GM18907 (cell line): ENCODE results near the gene STAM2.
A peak's percentile ranks its signal among the peaks of the same experiment; 100 is the strongest.
"Not testable (repeated sequence)": the region's sequence is repeated elsewhere in the genome, so short reads cannot be mapped to it uniquely, and the experiment has no call there.

Experiments used
- ATAC-seq: cut with Tn5 transposase; IDR thresholded peaks from one replicate; pipeline ENCODE4 v1.9.1; 2021; ENCODE audit warnings: mild to moderate bottlenecking, moderate library complexity; ENCODE audit not compliant: unreplicated experiment

The STAM2 gene

DNA sequence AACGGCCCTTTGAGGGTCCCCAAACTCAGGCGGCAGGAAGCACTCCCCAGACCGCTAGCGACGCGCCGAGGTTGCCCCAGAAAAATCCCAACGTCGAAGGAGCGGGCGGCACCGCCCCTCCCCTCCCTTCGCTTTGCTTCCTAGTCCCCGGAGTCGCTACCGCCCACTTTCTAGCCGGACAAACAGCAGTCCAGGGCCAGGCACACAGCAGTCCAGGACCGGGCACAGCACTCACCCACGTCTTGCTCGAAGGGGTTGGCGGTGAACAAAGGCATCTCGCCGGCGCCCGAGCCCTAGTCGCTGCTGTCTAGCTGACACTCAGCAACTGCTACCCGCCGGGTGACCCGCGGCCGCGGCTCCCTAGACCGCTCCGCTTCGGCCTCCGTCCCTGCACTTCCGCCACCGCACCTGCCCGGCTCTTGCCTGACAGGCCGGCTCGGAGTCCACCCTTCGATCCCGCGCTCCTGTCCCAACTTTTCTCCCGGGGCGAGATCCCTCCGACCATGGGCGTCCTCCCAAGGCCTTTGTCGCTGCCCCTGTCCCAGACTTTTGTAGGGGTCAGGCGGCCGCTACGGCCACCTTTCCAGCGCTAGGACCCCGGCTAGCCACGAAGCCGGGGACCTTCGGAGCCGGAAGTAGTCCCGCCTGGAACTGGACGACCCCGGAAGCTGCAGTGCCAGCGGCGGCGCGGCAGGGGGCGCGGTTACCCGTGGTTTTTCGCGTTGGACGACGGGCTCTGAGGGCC lies at the start of gene STAM2:
TSS of gene STAM2 (minus strand) at position 396 of the 745 bp plus-strand sequence. CDS start at position 275, 121 bp downstream.
- peak; percentile 87 for ATAC-seq

- no peak for ATAC-seq
Measured at GRCh38 chr2:152223977-152224376, 48.4 kb upstream of the STAM2 start.

DNA sequence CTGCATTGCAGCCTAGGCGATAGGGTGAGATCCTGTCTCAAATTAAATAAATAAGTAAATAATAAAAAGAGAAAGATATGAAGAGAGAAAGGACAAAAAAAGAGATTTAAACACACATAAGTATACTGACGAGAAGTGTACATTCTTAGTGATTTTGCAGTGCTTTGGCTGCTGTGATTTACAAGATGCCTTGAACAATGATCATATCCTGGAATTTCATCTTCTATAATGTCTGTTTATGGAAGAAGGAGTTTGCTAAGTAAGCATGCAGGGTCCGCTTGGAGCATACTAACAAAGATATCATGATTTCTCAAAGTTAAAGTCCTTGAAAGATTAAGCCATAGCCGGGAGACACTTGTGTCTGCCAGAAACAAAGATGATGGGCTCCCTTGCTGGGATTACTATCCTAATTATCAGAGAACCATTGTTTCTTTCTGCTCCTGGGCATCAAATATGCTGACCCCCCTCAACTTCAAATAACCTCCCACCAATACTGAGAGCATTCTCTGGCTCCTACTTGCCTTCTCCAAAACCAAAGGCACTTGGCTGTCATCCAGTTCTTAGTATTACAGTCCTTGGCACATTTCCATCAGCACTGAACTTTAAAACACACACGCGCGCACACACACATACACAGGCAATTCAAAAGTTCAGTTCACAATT lies 47.5 kb upstream of the STAM2 start:
- no peak for ATAC-seq

DNA sequence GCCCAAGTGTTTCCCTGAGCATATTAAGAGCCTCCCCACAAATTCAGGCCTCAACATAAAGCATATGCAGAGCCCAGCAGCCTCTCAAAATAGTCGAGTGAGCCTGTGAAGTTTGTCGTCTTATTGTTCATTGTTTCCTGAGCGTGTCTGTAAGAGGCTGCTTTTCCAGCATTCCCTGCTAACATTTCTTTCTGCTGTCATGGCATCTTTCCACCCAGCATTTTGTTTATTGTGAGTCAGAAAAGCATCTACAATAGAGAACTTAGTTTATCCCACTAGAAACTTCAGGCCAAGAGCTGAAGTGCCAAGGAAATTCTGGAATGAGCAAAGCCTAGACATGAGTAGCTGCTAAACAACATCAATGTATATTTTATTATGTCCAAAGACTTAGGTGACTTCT lies 46.3 kb upstream of the STAM2 start:
- no peak for ATAC-seq

DNA sequence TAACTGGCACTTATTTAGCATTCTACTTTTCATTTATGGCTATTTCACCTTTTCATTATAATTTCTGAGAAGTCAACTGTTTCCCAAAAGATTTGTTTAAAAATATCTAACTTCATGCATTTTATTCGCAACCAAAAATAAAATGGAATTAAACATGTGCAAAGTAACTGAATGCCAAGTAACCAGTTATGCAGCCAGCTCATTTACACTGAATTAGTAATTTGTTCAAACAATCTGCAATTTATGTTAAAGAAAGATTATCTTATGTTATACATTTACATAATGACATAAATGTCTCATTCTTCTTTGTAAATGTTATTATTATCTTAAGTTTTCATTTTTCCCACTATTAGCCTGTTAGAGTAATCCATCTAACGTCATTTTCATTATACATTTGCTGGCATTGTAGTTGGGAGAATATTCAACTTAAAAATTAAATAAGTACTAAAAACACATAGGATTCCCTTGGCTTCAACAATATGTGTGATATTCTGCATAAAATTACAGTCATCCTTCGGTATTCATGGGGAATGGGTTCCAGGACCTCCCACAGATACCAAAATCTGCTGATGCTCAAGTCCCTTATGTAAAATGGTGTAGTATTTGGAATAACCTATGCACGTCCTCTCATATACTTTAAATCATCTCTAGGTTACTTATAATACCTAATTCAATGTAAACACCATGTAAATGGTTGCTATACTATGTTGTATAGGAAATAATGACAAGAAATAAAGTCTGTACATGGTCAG lies 43.7 kb upstream of the STAM2 start:
- no peak for ATAC-seq

DNA sequence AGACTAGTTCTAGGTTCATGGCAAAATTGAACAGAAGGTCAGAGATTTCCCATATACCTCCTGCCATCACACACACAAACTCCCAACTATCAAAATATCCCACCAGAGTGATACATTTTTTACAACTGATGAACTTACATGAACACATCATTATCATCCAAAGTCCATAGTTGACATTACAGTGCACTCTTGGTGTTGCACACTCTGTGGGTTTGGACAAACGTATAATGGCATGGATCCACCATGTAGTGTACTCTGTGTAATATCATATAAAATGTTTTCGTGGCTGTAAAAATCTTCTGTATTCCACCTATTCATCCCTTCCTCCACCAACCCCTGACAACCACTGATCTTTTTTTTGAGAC lies 25.9 kb upstream of the STAM2 start:
- no peak for ATAC-seq

GRCh38 chr2:152200565-152201465 lies 25.3 kb upstream of the STAM2 start:
- no peak for ATAC-seq

GRCh38 chr2:152200101-152200500 lies 24.5 kb upstream of the STAM2 start:
- no peak for ATAC-seq

DNA sequence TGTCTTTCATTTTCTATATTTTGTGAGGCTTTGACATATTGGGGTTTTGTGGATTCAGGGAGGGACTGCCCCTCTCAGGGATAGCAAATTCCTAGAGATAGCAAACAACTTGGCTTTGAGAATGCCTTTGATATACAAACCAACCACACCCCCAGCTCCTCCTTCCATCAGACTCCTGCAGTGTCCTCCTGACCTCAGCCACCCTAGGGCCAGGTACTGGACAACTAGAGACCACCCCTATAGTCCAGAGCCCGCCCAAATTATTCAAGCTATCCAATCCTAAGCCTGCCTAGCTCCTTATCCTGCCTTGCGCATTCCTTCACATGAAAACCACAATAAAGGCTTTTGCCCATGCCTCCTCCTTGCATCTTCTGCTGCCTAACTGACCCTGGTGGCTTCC lies 22.9 kb upstream of the STAM2 start:
- no peak for ATAC-seq

DNA sequence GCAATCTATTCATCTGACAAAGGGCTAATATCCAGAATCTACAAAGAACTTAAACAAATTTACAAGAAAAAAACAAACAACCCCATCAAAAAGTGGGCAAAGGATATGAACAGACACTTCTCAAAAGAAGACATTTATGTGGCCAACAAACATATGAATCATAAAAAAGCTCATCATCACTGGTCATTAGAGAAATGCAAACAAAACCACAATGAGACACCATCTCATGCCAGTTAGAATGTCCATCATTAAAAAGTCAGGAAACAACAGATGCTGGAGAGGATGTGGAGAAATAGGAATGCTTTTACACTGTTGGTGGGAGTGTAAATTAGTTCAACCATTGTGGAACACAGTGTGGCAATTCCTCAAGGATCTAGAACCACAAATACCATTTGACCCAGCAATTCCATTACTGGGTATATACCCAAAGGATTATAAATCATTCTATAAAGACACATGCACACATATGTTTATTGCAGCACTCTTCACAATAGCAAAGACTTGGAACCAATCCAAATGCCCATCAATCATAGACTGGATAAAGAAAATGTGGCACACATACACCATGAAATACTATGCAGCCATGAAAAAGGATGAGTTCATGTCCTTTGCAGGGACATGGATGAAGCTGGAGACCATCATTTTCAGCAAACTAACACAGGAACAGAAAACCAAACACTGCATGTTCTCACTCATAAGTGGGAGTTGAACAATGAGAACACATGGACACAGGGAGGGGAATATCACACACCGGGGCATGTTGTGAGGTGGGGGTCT lies 22.1 kb upstream of the STAM2 start:
- not testable (repeated sequence) for ATAC-seq

DNA sequence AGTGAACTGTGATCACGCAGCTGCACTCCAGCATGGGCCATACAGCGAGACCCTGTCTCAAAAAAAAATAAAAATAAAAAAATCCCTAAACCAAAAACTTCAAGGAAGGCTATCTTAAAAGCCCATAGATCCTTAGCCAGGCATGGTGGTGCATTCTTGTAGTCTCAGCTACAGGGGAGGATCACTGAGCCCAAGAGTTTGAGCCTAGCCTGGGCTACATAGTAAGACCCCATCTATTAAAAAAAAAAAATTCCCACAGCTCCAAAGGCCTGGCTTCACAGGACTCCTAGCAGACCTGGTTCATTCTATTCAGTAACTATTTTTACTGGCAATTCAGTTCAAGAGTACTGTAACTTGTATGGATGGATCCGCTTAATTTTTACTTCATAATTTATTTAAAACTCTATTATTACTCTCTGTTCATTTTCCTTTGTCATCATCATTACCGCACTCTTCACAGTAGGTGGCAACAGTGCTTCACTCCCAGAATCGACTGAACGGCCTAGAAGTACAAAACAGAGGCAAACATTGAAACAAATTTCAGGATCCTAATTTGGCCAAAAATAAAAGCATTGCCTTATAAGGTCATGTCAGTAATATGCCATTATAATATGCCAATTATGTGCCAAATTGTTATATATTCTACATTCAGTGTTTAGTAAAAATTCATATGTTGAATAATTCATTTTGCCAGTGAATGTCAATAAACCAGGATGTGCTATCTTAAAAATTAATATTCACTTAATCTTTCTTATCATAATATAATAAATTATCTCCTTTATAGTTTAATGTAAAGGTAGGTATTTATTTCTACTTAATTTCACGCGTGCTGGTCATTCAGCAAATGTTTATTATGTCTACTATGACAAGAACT lies 14.3 kb upstream of the STAM2 start:
- ATAC-seq: peak; percentile 70

DNA sequence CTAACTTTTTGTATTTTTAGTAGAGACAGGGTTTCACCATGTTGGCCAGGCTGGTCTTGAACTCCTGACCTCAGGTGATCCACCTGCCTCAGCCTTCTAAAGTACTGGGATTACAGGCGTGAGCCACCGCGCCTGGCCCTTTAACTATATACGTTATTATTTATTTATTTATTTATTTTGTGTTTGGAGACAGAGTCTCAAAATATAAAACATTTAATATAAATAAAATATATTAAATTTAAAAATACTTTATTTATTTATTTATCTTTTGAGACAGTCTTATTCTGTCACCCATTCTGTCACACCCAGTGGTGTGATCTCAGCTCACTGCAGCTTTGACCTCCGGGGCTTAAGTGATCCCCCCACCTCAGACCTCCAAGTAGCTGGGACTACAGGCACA lies 11.2 kb upstream of the STAM2 start:
- ATAC-seq: not testable (repeated sequence)

DNA sequence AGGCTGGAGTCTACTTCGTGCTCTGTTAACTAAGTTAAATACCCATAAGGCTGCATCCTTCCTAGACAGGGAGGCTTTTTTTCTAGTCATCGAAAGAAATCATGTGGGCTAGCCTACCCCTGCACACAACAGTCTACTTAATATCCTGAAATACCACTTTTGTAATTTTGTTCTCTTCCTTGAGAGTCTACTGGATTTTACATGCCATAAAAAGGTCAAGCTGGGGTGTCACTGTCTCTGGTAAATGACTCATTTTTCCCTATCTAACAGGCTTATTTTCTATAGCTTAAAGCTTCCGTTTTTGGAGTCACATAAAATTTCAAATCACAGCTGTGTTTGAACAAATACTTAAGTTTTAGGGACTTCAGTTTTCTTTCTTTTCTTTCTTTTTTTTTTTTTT lies 10.7 kb upstream of the STAM2 start:
- no peak for ATAC-seq

GRCh38 chr2:152183401-152184073 lies 8.0 kb upstream of the STAM2 start:
- ATAC-seq: no peak

GRCh38 chr2:152177667-152178066 lies 2.1 kb upstream of the STAM2 start:
- not testable (repeated sequence) for ATAC-seq

GRCh38 chr2:152176113-152176714 lies 651 bp upstream of the STAM2 start:
- ATAC-seq: peak; percentile 16

GRCh38 chr2:152175012-152175367 lies 573 bp downstream of the STAM2 start:
- peak; percentile 29 for ATAC-seq

GRCh38 chr2:152174574-152174973 lies 989 bp downstream of the STAM2 start:
- ATAC-seq: no peak
